Skin epidermis (tissue), 12 donors: ENCODE data around the gene CHST11.

Experiments used
- H3K27ac ChIP-seq, 21 experiments: fragments of 200-600 bp; sonication (generic) in 11 of 21; one replicate each; pipeline ENCODE4 v1.5.0; 2020; ENCODE audit warnings: mild to moderate bottlenecking in 3 of 21, inconsistent platforms in 2 of 21, moderate library complexity in 2 of 21
- H3K4me3 ChIP-seq, 7 experiments: fragments of 200-600 bp; sonication (generic) in 2 of 7; one replicate each; pipeline ENCODE4 v1.5.0; 2020; ENCODE audit warnings: inconsistent platforms in 2 of 7, mild to moderate bottlenecking in 2 of 7, moderate library complexity in 1 of 7

The CHST11 gene

DNA sequence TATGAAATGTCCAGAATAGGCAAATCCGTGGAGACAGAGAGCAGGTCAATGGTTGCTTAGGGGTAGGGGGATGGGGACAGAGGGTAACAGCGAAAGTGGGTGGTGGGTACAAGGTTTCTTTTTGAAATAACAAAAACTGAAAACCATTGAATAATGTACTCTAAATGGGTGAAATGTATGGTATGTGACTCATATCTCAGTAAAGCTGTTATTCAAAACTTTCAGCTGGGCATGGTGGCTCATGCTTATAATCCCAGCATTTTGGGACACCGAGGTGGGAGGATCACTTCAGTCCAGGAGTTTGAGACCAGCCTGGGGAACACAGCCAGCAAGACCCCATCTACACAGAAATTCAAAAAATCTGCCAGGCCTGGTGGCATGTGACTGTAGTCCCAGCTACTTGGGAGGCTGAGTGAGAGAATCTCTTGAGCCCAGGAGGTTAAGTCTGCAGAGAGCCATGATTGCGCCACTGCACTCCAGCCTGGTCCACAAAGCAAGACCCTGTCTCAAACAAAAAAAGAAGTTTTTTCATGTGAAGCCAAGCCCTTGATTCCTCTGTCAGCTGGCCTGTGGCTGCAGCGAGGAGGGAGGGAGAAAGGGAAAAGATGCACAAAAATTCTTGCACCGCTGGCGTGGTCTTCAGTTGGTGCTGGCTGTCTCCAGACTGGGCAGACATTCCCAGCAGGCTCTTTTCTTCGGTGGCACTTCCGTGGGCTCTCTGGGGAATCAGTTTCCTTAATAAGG is 253.1 kb downstream of the CHST11 start:
- Histone ChIP-seq H3K4me3 (no peak overlapping the region), H3K27ac (peak overlapping the region in 11 of 21 experiments; percentile 10 to 73 (median 50))

DNA sequence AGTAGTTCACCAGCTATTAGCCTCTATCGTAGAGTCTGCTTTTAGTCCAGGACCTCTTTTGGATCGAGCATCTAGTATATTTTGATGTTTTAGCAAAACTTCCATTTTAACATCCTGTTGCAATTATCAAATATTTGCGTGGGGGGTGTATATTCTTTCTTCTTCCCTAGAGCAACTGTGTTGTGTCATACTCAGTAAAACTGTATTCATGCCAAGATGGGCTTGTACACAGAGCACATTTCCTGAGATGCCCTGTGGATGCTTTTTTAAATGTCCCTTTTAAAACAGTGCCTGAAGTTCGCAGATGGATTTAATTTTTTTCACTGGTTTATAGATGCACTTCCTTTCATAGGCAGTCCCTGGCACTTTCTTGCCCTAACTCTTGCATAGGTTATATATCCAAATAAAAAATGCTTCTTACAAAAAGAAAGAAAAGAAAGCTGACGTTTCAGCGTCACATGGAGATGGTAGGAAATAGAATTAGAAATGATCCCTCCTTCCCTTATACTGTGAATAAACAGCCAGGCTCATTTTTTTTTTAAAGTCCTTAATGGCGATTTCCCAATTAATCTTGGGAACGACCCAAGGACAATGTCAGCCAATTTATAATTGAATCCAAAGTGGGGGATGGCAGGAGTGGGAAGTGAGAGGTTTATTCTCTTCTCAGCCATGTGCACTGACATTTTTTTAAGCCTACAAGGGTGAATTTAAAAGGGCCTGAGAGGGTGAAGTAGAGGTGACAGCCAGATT is 254.4 kb downstream of the CHST11 start:
- H3K4me3 ChIP-seq, result no peak overlapping the region
- peak overlapping the region in 12 of 21 experiments; percentile 28 to 73 (median 58) for H3K27ac ChIP-seq

DNA sequence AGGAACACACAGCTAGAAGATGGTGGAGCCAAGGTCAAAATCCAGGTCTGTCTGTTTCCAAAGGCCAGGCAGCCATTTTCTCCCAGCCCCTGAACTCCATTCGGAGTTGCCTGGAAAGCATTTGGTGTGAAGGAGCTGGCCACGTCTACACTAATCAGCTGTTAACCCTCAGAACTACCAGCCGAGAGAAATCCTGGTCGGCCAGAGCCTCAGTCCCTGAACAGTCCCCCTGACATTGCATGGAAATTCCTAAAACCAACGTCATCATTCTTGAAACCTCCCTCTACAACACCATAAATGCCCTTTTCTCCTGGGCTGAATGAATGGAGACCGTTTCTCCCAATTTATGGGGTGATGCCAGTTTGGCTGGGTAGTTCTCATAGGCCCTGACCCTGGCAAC is 255.7 kb downstream of the CHST11 start:
- Histone ChIP-seq H3K27ac (peak overlapping the region in 5 of 21 experiments; percentile 8 to 69 (median 54)), H3K4me3 (no peak overlapping the region)

DNA sequence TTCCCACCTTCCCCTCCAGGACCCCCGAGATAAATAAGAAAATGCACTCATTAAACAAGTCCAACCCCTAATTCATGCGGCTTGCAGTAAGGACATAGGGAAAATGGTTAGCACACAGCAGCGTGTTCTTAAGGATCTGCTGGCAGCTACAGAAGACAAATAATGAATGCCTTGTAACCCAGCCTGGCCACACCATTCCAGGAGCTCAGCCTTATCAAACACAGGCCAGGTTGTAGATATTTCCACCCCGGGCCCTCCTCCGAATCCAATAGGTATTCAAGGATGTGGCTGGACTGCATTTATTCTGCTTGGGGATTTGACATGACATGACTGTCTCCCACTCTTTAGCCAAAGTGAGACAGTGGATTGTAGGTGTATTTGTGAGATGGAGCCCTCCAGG is 256.2 kb downstream of the CHST11 start:
- Histone ChIP-seq H3K27ac (peak overlapping the region in 1 of 21 experiments; percentile 39), H3K4me3 (no peak overlapping the region)

DNA sequence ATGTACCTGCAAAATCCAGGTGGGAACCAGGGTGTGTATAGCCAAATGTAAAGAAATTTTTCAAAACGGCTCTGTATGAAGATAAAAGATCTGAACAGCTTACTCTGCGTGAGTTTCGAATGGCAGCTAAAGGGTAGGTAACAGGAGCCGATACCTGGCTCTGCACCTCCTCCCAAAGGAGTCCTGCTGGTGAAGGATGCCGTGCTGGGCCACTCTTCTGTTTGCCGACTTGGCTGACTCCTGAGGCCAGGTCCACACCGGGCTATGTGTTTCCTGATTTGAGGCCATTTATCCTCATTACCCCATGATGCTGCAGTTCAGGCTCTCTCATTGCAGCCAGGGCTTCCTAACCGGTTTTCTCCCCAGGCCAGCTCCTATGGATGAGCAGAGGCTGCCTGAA is 256.7 kb downstream of the CHST11 start:
- Histone ChIP-seq H3K27ac (no peak overlapping the region), H3K4me3 (no peak overlapping the region)

DNA sequence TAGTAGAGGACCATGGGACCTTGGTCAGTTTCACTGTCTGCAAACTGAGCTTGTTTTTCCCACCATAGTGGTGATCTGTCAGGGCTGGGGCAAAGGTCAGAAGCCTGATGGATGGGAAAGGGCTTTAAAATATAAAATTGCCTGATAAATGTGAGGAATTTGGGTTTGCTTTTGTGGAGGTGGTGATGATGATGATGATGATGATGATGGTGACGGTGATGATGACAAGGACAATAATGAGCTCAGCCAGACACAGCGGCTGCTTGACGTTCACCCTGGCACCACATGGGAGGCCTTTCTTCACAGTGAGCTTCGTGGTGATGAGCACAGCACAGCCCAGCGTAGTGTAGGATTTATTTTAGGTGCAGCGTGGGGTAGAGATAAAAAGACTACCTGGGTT is 257.6 kb downstream of the CHST11 start:
- no peak overlapping the region for H3K27ac ChIP-seq

DNA sequence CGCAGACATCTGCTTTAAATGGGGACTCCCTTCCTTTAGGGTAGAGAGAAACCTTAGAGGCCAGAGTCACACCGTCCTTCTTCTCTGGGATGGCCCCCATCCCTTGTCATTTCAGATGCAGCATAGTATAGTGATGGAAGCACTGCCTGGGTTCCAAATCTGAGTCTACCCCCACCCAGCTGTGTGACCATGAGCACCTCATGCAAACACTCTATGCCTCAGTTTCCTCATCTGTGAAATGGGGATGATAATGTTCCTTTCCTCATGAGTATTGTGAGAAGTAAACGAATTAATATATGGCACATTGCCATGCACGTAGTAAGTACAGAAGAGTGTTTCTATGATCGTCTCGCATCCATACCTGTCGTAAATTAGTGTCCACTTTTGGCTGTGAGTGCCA is 259.4 kb downstream of the CHST11 start:
- Histone ChIP-seq H3K4me3 (no peak overlapping the region), H3K27ac (no peak overlapping the region)

More for the DNA sequence above, 257.6 kb downstream of the CHST11 start:
- no peak overlapping the region for H3K4me3 ChIP-seq

DNA sequence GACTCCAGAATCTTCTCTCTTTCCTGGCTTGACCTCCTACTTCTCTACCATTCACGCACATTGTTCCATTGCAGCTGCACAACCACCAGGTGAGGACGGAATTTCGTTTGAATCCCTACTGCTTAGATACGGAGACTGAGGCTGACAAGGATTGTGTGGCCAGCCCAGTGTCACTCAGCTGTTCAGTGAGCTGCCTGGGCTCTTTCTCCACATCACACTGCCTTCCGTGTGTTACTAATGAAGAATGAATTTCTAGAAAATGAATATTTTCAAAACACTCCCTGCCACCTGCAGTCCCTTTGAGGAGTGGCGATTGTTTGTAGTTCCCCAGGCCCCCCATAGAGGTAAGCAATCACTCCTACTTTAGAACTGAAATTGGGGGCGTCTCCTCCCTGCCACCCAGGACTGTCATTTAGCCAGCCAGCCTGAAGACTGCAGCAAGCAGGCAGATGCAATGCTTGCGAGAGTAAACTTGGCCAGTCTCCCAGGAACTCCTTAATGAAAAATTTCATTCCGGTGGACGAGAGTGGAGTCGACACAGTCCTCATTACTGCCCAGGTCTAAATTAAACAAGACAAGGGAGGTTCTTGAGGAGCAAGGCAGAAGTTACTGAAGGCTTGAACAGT is 261.7 kb downstream of the CHST11 start:
- Histone ChIP-seq H3K27ac (peak overlapping the region in 2 of 21 experiments; percentile 6 to 14), H3K4me3 (no peak overlapping the region)

DNA sequence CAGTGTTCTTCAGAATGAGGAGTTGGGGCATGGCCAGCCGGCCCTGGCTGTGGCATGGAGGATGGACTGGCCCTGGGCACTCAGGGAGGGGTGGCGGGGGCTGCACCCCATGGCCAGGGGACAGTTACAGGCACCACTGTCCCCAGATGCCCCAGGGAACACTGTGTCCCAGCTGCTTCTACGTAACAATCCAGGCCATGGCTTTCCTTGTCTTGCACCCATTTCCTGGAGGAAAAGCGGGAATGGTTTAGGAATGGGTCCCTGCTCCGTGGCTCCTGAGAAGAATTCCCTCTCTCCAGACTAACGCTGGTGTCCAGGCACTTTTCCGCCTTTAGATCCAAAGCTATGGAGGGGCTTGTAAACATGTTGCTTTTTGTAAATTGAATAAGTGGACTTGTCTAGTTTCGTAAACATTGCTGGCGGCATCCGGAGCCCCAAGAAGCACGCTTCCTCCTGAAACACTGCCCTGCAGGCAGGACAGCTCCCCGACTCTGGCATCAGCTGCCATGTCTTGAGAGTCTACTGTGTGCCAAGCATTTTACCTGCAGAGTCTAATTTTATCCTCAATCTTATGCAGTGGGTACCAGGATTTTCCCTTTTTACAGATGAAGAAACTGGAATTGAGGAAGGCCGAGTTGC is 263.1 kb downstream of the CHST11 start:
- H3K27ac ChIP-seq, result peak overlapping the region in 20 of 21 experiments; percentile 29 to 96 (median 80)
- H3K4me3 ChIP-seq, result peak overlapping the region; percentile 6 to 35 (median 19)

DNA sequence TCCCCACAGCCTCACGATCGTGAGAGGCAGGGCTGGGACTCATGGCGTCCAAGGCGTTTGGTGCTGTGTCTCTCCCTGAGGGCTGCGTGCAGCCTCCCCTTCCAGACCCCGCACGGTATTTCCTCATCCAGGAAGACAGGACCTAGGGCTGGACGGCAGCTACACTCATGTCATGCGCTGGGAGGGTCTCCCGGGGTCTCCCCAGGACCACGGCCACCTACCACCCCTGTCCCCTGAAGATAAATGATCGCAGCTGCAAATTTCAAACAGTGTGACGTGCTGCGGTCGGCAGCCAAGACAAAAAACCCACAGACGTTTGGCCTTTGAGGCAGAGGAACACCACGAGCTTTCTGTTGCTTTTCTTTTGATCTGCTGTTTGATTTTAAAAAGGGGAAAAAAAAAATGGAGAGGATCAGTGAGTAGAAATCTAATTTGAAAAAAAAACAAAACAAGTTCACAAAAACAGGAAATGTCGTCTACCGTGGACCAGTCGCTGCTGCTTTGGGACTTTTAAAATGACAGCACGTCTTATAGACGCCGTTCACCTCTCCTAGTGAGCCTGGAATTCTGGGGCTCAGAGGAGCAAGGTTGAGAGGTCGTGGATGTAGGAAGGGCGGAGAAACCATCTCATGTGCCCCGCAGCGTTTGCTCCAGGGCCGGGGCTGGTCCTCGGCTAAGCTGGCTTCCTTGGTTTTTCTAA is 263.7 kb downstream of the CHST11 start:
- Histone ChIP-seq H3K4me3 (peak overlapping the region; percentile 6 to 35 (median 19)), H3K27ac (peak overlapping the region in 20 of 21 experiments; percentile 58 to 96 (median 80))

DNA sequence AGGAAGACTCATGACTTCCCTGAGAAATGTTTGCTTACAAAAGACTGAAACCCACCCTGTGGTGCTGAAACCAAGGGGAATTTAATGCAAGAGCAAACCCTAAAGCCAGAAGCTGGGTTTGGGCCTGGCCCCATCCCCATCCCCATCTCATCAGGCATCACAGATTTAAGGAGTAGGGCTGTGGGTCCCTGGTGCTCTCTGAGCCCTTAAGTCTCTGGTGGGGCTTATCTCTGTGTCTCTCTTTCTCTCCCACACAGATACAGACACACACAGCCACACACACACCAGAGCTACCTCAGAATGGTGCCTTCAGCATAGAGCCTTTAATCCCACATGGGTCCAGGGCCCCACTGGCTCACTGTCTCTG is 264.3 kb downstream of the CHST11 start:
- Histone ChIP-seq H3K27ac (peak overlapping the region in 20 of 21 experiments; percentile 58 to 96 (median 80)), H3K4me3 (peak overlapping the region in 6 of 7 experiments; percentile 4 to 35 (median 24))

DNA sequence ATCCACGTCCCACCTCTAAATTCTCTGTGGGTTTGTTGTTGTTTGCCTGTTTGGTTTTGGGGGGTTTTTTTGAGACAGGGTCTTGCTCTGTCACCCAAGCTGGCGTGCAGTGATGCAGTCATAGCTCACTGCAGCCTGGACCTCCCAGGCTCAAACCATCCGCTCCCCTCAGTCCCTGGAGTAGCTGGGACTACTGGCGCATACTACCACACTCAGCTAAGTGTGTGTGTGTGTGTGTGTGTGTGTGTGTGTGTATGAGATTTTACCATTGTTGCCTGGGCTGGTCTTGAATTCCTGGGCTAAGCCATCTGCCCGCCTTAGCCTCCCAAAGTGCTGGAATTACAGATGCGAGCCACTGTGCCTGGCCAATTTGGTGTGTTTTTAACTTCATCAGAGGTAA is 265.2 kb downstream of the CHST11 start:
- peak overlapping the region in 3 of 21 experiments; percentile 82 to 96 (median 84) for H3K27ac ChIP-seq
- H3K4me3 ChIP-seq, result no peak overlapping the region

DNA sequence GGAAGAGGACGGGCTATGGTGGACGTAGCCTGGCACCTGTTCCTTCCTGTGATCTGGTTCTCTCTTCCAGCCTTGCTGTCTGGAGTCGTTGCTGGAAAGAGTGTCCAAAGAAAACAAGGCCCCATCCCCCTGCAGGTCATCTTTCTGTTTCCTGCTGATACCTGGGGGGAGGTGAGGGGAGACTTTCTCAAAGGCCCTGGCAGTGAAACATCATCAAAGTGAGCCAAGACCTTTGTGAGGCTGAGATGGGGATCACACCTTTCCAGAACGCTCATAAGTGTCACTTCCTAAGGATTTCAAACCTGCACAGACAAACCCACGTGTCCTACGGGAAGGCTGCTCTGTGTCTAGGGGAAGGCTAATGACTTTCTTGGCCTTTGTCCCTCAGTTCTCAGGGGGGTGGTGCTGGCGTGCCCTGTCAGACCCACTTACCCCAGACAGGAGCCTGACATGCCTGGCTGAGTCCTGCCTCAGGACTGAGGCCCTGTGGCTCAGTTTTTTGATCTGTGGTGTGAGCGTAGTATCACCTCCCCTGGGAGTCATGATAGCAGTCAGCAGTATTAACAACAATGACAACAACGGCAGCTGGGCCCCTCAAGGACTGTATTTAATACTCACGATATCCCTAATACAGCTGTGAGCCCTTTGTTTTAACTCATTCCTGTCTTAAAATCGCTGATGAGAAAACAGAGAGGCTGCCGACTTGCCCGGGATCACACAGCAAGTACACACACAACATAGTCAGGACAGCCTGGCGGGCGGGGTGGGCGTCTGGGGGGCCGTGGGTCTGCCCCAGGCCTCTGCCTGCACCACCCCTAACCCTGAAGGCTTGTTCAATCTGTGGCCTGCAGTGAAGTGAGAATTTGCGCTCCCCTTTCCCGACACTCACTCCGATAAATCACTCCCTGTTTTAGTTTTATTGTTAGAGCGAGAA is 266.1 kb downstream of the CHST11 start:
- H3K4me3 ChIP-seq, result no peak overlapping the region
- H3K27ac ChIP-seq, result peak overlapping the region in 2 of 21 experiments; percentile 9 to 96

DNA sequence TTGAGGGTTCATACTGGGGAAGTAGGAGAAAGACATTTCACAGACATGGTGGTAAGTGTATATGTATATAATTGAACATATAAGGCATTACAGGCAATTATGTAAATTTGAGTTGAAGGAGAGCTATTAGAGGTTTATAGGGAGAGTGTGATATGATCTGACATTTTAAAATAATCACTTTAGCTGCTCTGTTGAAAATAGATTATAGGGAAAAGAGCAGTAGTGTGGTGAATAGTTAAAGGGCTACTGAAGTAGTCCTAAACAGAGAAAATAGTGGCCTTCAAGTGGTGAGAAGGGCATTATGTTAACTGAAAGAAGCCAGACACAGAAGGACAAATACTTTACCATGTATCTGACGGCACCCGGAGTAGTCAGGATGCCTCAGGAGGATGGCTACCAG is 267.1 kb downstream of the CHST11 start:
- H3K4me3 ChIP-seq, result no peak overlapping the region
- H3K27ac ChIP-seq, result no peak overlapping the region

DNA sequence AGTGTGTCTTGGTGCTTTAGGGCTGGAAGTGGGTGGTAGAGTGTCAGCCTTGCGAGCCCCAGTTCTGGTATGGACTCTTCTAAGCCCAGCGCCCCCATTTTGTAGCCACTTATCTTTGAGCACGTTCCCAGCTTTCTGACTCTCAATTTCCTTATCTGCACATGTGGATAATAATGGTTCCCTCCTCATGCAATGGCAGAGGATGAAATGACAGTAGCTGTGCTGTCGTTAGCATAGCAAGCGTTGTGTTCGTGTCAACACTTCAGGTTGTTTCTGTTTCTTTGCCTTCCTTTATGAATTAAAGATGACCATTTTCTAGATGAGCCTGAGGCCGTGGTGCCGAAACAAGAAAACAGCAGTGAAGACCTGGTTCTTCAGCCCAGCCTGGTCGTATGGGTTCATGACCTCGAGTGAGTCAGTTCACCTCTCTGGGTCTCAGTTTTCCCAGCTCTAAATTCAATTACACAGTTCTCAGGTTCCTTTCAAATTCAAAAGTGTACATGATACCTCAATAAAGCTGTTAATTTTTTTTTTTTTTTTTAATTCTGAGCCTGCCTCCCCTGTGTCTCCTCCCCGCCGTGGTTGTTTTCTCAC is 268.3 kb downstream of the CHST11 start:
- Histone ChIP-seq H3K4me3 (no peak overlapping the region), H3K27ac (no peak overlapping the region)

DNA sequence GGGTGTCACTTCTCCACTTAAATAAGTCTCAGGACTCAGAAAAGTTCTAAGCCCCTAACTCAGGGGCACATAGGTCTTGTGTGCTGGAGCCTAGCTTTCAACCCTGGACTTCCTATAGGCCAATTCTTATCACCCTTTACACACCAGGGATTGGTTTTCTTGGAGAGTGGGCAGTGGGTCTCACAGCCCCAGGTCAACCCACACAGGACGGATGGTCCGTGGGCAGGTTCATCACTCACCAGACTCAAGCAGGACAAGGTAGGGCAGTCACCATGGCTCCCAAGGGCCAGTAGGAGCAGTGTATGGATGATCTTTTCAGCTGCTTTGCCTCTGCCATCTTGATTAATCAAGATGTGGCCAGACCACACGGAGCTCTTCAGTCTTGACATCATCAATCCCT is 268.9 kb downstream of the CHST11 start:
- no peak overlapping the region for H3K27ac ChIP-seq
- H3K4me3 ChIP-seq, result no peak overlapping the region

DNA sequence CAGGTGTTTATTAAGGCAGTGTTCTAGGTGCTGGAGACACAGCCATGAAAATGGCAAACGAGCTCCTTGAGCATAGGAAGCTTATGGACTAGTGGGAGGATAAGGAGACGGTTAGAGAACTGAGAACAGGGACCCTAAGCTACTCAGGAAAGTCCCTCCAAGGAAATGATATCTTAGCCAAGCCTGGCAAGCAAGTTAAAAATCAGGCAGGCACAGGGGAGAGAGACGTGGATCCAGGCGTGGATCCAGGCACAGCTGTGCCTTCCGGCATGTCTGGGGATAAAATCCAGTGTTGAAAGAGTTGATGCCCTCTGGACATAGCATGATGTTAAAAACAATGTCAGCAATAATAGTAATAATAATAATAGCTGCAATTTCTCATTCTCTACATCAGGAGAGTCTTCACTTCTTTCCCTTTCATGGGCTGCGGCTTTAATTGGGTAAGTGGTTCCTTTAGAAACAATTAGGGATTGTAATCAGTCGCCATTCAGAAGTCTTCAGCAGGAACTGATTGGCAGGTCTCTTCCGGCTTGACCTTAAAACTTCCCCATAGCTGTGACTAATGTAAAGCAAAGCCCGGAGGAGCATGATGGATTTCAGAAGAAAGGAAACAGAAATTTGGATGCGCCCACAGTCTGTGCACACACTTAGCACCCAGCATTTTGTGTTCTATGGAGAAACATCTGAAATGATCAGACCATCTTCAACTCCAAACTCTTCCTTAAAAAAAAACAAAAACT is 271.1 kb downstream of the CHST11 start:
- no peak overlapping the region for H3K4me3 ChIP-seq
- H3K27ac ChIP-seq, result peak overlapping the region in 8 of 21 experiments; percentile 12 to 56 (median 36)
